Adrenal gland (tissue), 19 donors: ENCODE measurements around the gene IL3RA. TPM values are rescaled to one million over a fixed set of nuclear protein-coding genes. Genes with fewer than 3 reads are reported as not detected.

Experiments
- DNase-seq, 7 donors: peaks; one replicate each; pipeline ENCODE4 v3.0.0-alpha.2; 2019 to 2020
- H3K27ac ChIP-seq, 5 donors: fragments of 200-600 bp; sonication (generic) in 4 of 5; 1 replicate in 3 of 5; 2 replicates in 2 of 5; pipeline versions ENCODE4 v1.5.1 to v1.8.0; 2016 to 2020; ENCODE audit warnings: mild to moderate bottlenecking in 1 of 5
- H3K27me3 ChIP-seq: fragments of 200-600 bp; 2 replicates; pipeline ENCODE4 v1.8.0; 2021
- H3K36me3 ChIP-seq, 2 donors: fragments of 200-600 bp; replicated peaks in 1 of 2; 1 replicate in 1 of 2; 2 replicates in 1 of 2; pipeline versions ENCODE4 v1.5.1 to v1.8.0; 2018 to 2022
- H3K4me1 ChIP-seq, 2 donors: fragments of 200-600 bp; replicated peaks in 1 of 2; 1 replicate in 1 of 2; 2 replicates in 1 of 2; pipeline versions ENCODE4 v1.5.1 to v1.8.0; 2018 to 2021
- H3K4me3 ChIP-seq, 4 donors: fragments of 200-600 bp; sonication (generic) in 3 of 4; one replicate each; pipeline ENCODE4 v1.5.1; 2016 to 2018
- H3K9me3 ChIP-seq, 3 donors: fragments of 200-600 bp; sonication (generic) in 1 of 3; replicated peaks in 1 of 3; 1 replicate in 2 of 3; 2 replicates in 1 of 3; pipeline versions ENCODE4 v1.5.1 to v1.8.0; 2016 to 2021
- CTCF ChIP-seq, 6 experiments: fragments of 450-650 bp in 4 of 6; fragments of 200-600 bp in 2 of 6; sonication (generic) in 1 of 6; IDR thresholded peaks; 1 replicate in 5 of 6; 2 replicates in 1 of 6; pipeline versions ENCODE4 v1.5.1 to v1.8.0; 2016 to 2021; ENCODE audit warnings: antibody characterized with exemption in 6 of 6, mild to moderate bottlenecking in 2 of 6, moderate library complexity in 1 of 6
- POLR2A ChIP-seq, 2 donors: fragments of 450-650 bp; IDR thresholded peaks; one replicate each; pipeline ENCODE4 v1.6.1; 2017; ENCODE audit warnings: antibody characterized with exemption in 2 of 2, mild to moderate bottlenecking in 2 of 2, moderate library complexity in 1 of 2
- WGBS, 4 donors: extraction: QIAGEN DNeasy Blood & Tissue Kit in 2 of 4; methylation state at CpG; one replicate each; pipeline versions ENCODE4 v1.1.5 to v1.1.7; 2013 to 2017; 5-methylcytosine and 5-hydroxymethylcytosine counted together
- intact Hi-C, 2 donors: fragments of 100-400 bp; cut with DNase I; formaldehyde crosslinking; loops; one replicate each; pipeline versions ENCODE4 v1.14.1 to v1.15.0; 2022 to 2023
- long read RNA-seq, 10 donors: library from polyadenylated mRNA in 3 of 10; unstranded in 2 of 10; stranded (forward) in 1 of 10; transcript quantifications; one replicate each; pipeline ENCODE4 v2.0.0 and lab custom pipeline, GENCODE V29; 2021 to 2026
- polyA plus RNA-seq, 3 donors: library from polyadenylated mRNA; stranded (reverse); fragments of 200-250 nt in 2 of 3; fragments of 350-450 nt in 1 of 3; fragmentation: Illumina TruSeq in 1 of 3; extraction: RNeasy Lipid Tissue Mini Kit (QIAGEN cat#74804) in 1 of 3; gene quantifications; one replicate each; pipeline ENCODE4 v1.2.3, GENCODE V29; 2013 to 2014
- total RNA-seq, 9 donors: library from RNA; depleted of rRNA in 4 of 9; stranded (reverse); fragments of >200 nt in 4 of 9; fragments of 120-200 nt in 1 of 9; fragmentation: NEBNext Ultra II Directional in 1 of 9; extraction: Animal tissue kit (Norgen Biotek cat#: 25700) in 1 of 9; gene quantifications; one replicate each; pipeline versions ENCODE4 v1.1.0 to v1.2.4, GENCODE V29; 2013 to 2023
- donor health status: healthy with polysubstance abuse.
- donor health status: Bipolar disorder and iron deficiency.
- donor health status: DM: yes; HTN: yes; CAD: no.
- donor health status: DM: no; HTN: no; CAD: no.
- donor health status: DM: no; HTN: no; CAD: no.
- donor health status: DM: yes; HTN: yes; CAD: no.

IL3RA gene
- total RNA-seq (1 to 10 TPM; 1.4 to 5.0 (median 2.7) TPM), polyA plus RNA-seq (1 to 10 TPM; 3.6 to 7.4 (median 5.6) TPM)
- long read RNA-seq, donor 1, partial matches to known transcripts: 741 of 764 reads
- long read RNA-seq, donor 1, other reads (novel, unspliced or antisense): 22 of 764 reads
- long read RNA-seq, donor 2, partial matches to known transcripts: 438 of 440 reads
- long read RNA-seq, donor 2, other reads (novel, unspliced or antisense): 0 of 440 reads
- long read RNA-seq, donor 3, partial matches to known transcripts: 467 of 473 reads
- long read RNA-seq, donor 3, other reads (novel, unspliced or antisense): 5 of 473 reads
- long read RNA-seq, donor 4, transcript IL3RA-201 (12 exons, 1,706 nt): major isoform, 6 of 7 reads
- long read RNA-seq, donor 4, partial matches to known transcripts: 0 of 7 reads
- long read RNA-seq, donor 4, other reads (novel, unspliced or antisense): 1 of 7 reads
- long read RNA-seq, donor 5, partial matches to known transcripts: 0 of 9 reads
- long read RNA-seq, donor 5, other reads (novel, unspliced or antisense): 5 of 9 reads
- long read RNA-seq, donor 6, partial matches to known transcripts: 0 of 2 reads
- long read RNA-seq, donor 6, other reads (novel, unspliced or antisense): 2 of 2 reads
- long read RNA-seq, donor 7, partial matches to known transcripts: 648 of 658 reads
- long read RNA-seq, donor 7, other reads (novel, unspliced or antisense): 10 of 658 reads
- long read RNA-seq, donor 8, partial matches to known transcripts: 1,379 of 1,411 reads
- long read RNA-seq, donor 8, other reads (novel, unspliced or antisense): 32 of 1,411 reads
- long read RNA-seq, donor 9, partial matches to known transcripts: 467 of 485 reads
- long read RNA-seq, donor 9, other reads (novel, unspliced or antisense): 18 of 485 reads
- long read RNA-seq, donor 10, partial matches to known transcripts: 1,105 of 1,121 reads
- long read RNA-seq, donor 10, other reads (novel, unspliced or antisense): 16 of 1,121 reads

GRCh38 chrX:1336331-1336943 is at the start of gene IL3RA:
Gene IL3RA, plus strand, starts transcription at chrX:1336785. Its CDS starts 4,981 bp downstream, at chrX:1341766.
- no peaks in the 10 kb centered on the region for H3K9me3 ChIP-seq
- H3K4me3 ChIP-seq: peak within 1 kb of the TSS in 2 of 4 donors; percentile 24 to 48
- no peaks in the 10 kb centered on the region for H3K27me3 ChIP-seq
- DNase-seq: peak; percentile 37 to 76 (median 58)
- no peak for TF ChIP-seq CTCF (IDR thresholded peaks at IDR 0.05)
- no peak for TF ChIP-seq POLR2A (IDR thresholded peaks at IDR 0.05)
- 8 to 12% (median 9%) methylated on average over 14 of the region's 14 CpGs for WGBS, 4 donors
- peak within 1 kb of the TSS in 2 of 5 donors; percentile 16 to 26 for H3K27ac ChIP-seq
- H3K36me3 ChIP-seq: no peaks in the 10 kb centered on the region
- intact Hi-C loops: no loop called here
- H3K4me1 ChIP-seq: no peaks in the 10 kb centered on the region

GRCh38 chrX:1289535-1289934 is 47.0 kb upstream of the IL3RA start:
- intact Hi-C loops: no loop called here
- H3K27me3 ChIP-seq: no peaks in the 10 kb centered on the region
- no peak overlapping the region for H3K4me3 ChIP-seq
- WGBS, 4 donors: 77 to 89% (median 82%) methylated on average over 1 of the region's 1 CpG
- no peaks in the 10 kb centered on the region for H3K4me1 ChIP-seq
- no peaks in the 10 kb centered on the region for H3K36me3 ChIP-seq
- H3K9me3 ChIP-seq: no peaks in the 10 kb centered on the region
- TF ChIP-seq POLR2A (IDR thresholded peaks at IDR 0.05) (no peak), CTCF (IDR thresholded peaks at IDR 0.05) (no peak)
- H3K27ac ChIP-seq: no peak overlapping the region
- no peak for DNase-seq

GRCh38 chrX:1291110-1291740 is 45.4 kb upstream of the IL3RA start:
- no peaks in the 10 kb centered on the region for H3K36me3 ChIP-seq
- no peaks in the 10 kb centered on the region for H3K9me3 ChIP-seq
- H3K4me1 ChIP-seq: no peaks in the 10 kb centered on the region
- H3K27ac ChIP-seq: no peak overlapping the region
- no peak overlapping the region for H3K4me3 ChIP-seq
- DNase-seq: no peak
- intact Hi-C loops: no loop called here
- 74 to 81% (median 78%) methylated on average over 9 of the region's 9 CpGs for WGBS, 4 donors
- TF ChIP-seq CTCF (IDR thresholded peaks at IDR 0.05) (no peak), POLR2A (IDR thresholded peaks at IDR 0.05) (no peak)
- H3K27me3 ChIP-seq: no peaks in the 10 kb centered on the region
